GM19468 (cell line): ENCODE measurements around the gene DST.

ENCODE experiments used
- ATAC-seq: cut with Tn5 transposase; IDR thresholded peaks from one replicate; pipeline ENCODE4 v1.9.1; 2021; ENCODE audit warnings: mild to moderate bottlenecking, moderate library complexity, moderate number of reproducible peaks; ENCODE audit not compliant: unreplicated experiment; ENCODE audit errors: extremely low read depth

The DST gene

GRCh38 chr6:56541030-56541600, 101.6 kb downstream of the DST start:
- ATAC-seq, result no peak

- ATAC-seq, result no peak
These were observed 102.3 kb downstream of the DST start for GRCh38 chr6:56540232-56541029.

- no peak for ATAC-seq
These were observed 103.1 kb downstream of the DST start for GRCh38 chr6:56539527-56540105.

GRCh38 chr6:56538851-56539250, 103.8 kb downstream of the DST start:
- no peak for ATAC-seq

- no peak for ATAC-seq
These were observed 105.4 kb downstream of the DST start for GRCh38 chr6:56537223-56537770.

GRCh38 chr6:56536536-56536935, 106.2 kb downstream of the DST start:
- no peak for ATAC-seq

GRCh38 chr6:56535626-56536025, 107.1 kb downstream of the DST start:
- no peak for ATAC-seq

- no peak for ATAC-seq
These were observed 107.8 kb downstream of the DST start for GRCh38 chr6:56534680-56535419.

- ATAC-seq, result no peak
These were observed 109.7 kb downstream of the DST start for GRCh38 chr6:56532766-56533551.

- no peak for ATAC-seq
These were observed 110.7 kb downstream of the DST start for GRCh38 chr6:56531839-56532595.

GRCh38 chr6:56529594-56530191, 113.0 kb downstream of the DST start:
- ATAC-seq, result no peak

GRCh38 chr6:56528412-56528841, 114.3 kb downstream of the DST start:
- no peak for ATAC-seq

GRCh38 chr6:56527934-56528333, 114.8 kb downstream of the DST start:
- no peak for ATAC-seq

- ATAC-seq, result no peak
These were observed 115.7 kb downstream of the DST start for GRCh38 chr6:56526860-56527544.

- ATAC-seq, result no peak
These were observed 116.5 kb downstream of the DST start for GRCh38 chr6:56525974-56526789.

GRCh38 chr6:56524891-56525703, 117.6 kb downstream of the DST start:
- no peak for ATAC-seq
